Ovary (tissue), 9 donors: Measurements from ENCODE around the gene CCDC40. TPM values are rescaled to one million over a fixed set of nuclear protein-coding genes. Genes with fewer than 3 reads are reported as not detected.

Source experiments
- DNase-seq, 5 donors: peaks; one replicate each; pipeline ENCODE4 v3.0.0-alpha.2; 2019 to 2020
- H3K27ac ChIP-seq, 2 donors: fragments of 200-600 bp; one replicate each; pipeline versions ENCODE4 v1.5.1 to v1.8.0; 2019 to 2022
- H3K27me3 ChIP-seq: fragments of 200-600 bp; one replicate; pipeline ENCODE4 v1.8.0; 2022
- H3K36me3 ChIP-seq: fragments of 200-600 bp; sonication (generic); one replicate; pipeline ENCODE4 v1.5.1; 2019
- H3K4me1 ChIP-seq: one replicate; pipeline ENCODE4 v1.8.1; 2013; ENCODE audit warnings: mild to moderate bottlenecking, moderate library complexity; ENCODE audit not compliant: insufficient read depth
- H3K4me3 ChIP-seq: fragments of 200-600 bp; sonication (generic); one replicate; pipeline ENCODE4 v1.5.1; 2017
- H3K9me3 ChIP-seq, 2 donors: fragments of 200-600 bp in 1 of 2; sonication (generic) in 1 of 2; one replicate each; pipeline versions ENCODE4 v1.5.1 to v1.8.1; 2013 to 2019; ENCODE audit warnings: mild to moderate bottlenecking in 1 of 2, moderate library complexity in 1 of 2
- CTCF ChIP-seq, 3 donors: fragments of 450-650 bp in 2 of 3; fragments of 200-600 bp in 1 of 3; IDR thresholded peaks; one replicate each; pipeline versions ENCODE4 v1.5.1 to v1.8.0; 2016 to 2022; ENCODE audit warnings: antibody characterized with exemption in 3 of 3, mild to moderate bottlenecking in 1 of 3
- EP300 ChIP-seq: sonication (generic); formaldehyde crosslinking; IDR thresholded peaks from one replicate; pipeline ENCODE4 v1.6.1; 2017; ENCODE audit warnings: antibody characterized with exemption
- POLR2A ChIP-seq: fragments of 450-650 bp; IDR thresholded peaks from one replicate; pipeline ENCODE4 v1.6.1; 2017; ENCODE audit warnings: antibody characterized with exemption, mild to moderate bottlenecking, moderate library complexity
- WGBS, 3 donors: extraction: QIAGEN DNeasy Blood & Tissue Kit in 1 of 3; methylation state at CpG; one replicate each; pipeline versions ENCODE4 v1.1.5 to v1.1.7; 2013 to 2017; 5-methylcytosine and 5-hydroxymethylcytosine counted together
- intact Hi-C, 4 donors: fragments of 100-400 bp; cut with DNase I; formaldehyde crosslinking; loops; one replicate each; pipeline versions ENCODE4 v1.11.0 to v1.15.1; 2022 to 2023
- polyA plus RNA-seq, 2 donors: library from polyadenylated mRNA; stranded (reverse); fragments of 200-250 nt in 1 of 2; fragments of 350-450 nt in 1 of 2; fragmentation: Illumina TruSeq in 1 of 2; extraction: RNeasy Lipid Tissue Mini Kit (QIAGEN cat#74804) in 1 of 2; gene quantifications; one replicate each; pipeline ENCODE4 v1.2.3, GENCODE V29; 2013 to 2014
- total RNA-seq, 7 donors: library from RNA; depleted of rRNA in 2 of 7; stranded (reverse); fragments of >200 nt in 2 of 7; fragmentation: NEBNext Ultra II Directional in 3 of 7; extraction: Animal tissue kit (Norgen Biotek cat#: 25700) in 3 of 7; gene quantifications; one replicate each; pipeline versions ENCODE4 v1.1.0 to v1.2.4, GENCODE V29; 2016 to 2023
- donor health status: DM: no; HTN: no; CAD: no; lungs with moderate emphysema.
- donor health status: DM: no; HTN: no; CAD: no.
- donor health status: Bipolar disorder and iron deficiency.
- donor health status: DM: yes; HTN: yes; CAD: no.
- donor health status: DM: no; HTN: no; CAD: no.
- donor health status: DM: yes; HTN: yes; CAD: no.

CCDC40 gene
- total and polyA plus RNA-seq, 9 donors, result 1.5 to 27.8 (median 6.0) TPM

- 85 to 92% (median 89%) methylated on average over 16 to 17 of the region's 17 CpGs for WGBS, 3 donors
- no peak for DNase-seq
- intact Hi-C loops, result no loop called here
Measured at GRCh38 chr17:80122026-80122575, 85.7 kb downstream of the CCDC40 start.

GRCh38 chr17:80122926-80123505, 86.6 kb downstream of the CCDC40 start:
- intact Hi-C loops, result no loop called here

More at GRCh38 chr17:80122026-80122575, 85.7 kb downstream of the CCDC40 start:
- TF ChIP-seq CTCF (IDR thresholded peaks at IDR 0.05) (no peak), POLR2A (no peak), EP300 (no peak)
- no peak overlapping the region for H3K27ac ChIP-seq
- no peaks in the 10 kb centered on the region for H3K36me3 ChIP-seq
- no peaks in the 10 kb centered on the region for H3K4me1 ChIP-seq
- no peak overlapping the region for H3K4me3 ChIP-seq
- no peaks in the 10 kb centered on the region for H3K9me3 ChIP-seq
- H3K27me3 ChIP-seq, result no peaks in the 10 kb centered on the region

GRCh38 chr17:80123791-80124190, 87.3 kb downstream of the CCDC40 start:
- intact Hi-C loops, result no loop called here

More at GRCh38 chr17:80122926-80123505, 86.6 kb downstream of the CCDC40 start:
- Histone ChIP-seq H3K4me1 (no peaks in the 10 kb centered on the region), H3K4me3 (no peak overlapping the region), H3K9me3 (no peaks in the 10 kb centered on the region), H3K27me3 (no peaks in the 10 kb centered on the region), H3K36me3 (no peaks in the 10 kb centered on the region), H3K27ac (no peak overlapping the region)
- 82 to 89% (median 86%) methylated on average over 6 of the region's 6 CpGs for WGBS, 3 donors
- no peak for DNase-seq
- TF ChIP-seq CTCF (IDR thresholded peaks at IDR 0.05) (no peak), POLR2A (no peak), EP300 (no peak)

GRCh38 chr17:80124351-80124981, 88.0 kb downstream of the CCDC40 start:
- no peak overlapping the region for H3K4me3 ChIP-seq
- no peaks in the 10 kb centered on the region for H3K4me1 ChIP-seq
- no peak overlapping the region for H3K27ac ChIP-seq
- H3K27me3 ChIP-seq, result no peaks in the 10 kb centered on the region
- H3K9me3 ChIP-seq, result no peaks in the 10 kb centered on the region
- WGBS, 3 donors, result 33 to 44% (median 39%) methylated on average over 15 of the region's 15 CpGs
- no peak for DNase-seq
- intact Hi-C loops, result no loop called here
- no peaks in the 10 kb centered on the region for H3K36me3 ChIP-seq
- TF ChIP-seq CTCF (IDR thresholded peaks at IDR 0.05) (no peak), EP300 (no peak), POLR2A (no peak)

More at GRCh38 chr17:80123791-80124190, 87.3 kb downstream of the CCDC40 start:
- no peaks in the 10 kb centered on the region for H3K9me3 ChIP-seq
- H3K36me3 ChIP-seq, result no peaks in the 10 kb centered on the region
- H3K27me3 ChIP-seq, result no peaks in the 10 kb centered on the region
- TF ChIP-seq CTCF (IDR thresholded peaks at IDR 0.05) (no peak), POLR2A (no peak), EP300 (no peak)
- no peak for DNase-seq
- H3K27ac ChIP-seq, result no peak overlapping the region
- WGBS, 3 donors, result 82 to 86% (median 86%) methylated on average over 15 of the region's 15 CpGs
- no peaks in the 10 kb centered on the region for H3K4me1 ChIP-seq
- no peak overlapping the region for H3K4me3 ChIP-seq
